GM19452 (cell line): ENCODE results near the gene AUP1.
A peak's percentile ranks its signal among the peaks of the same experiment; 100 is the strongest.
"Not testable (repeated sequence)": the region's sequence is repeated elsewhere in the genome, so short reads cannot be mapped to it uniquely, and the experiment has no call there.

ENCODE experiments used
- ATAC-seq: cut with Tn5 transposase; IDR thresholded peaks from one replicate; pipeline ENCODE4 v1.9.1; 2021; ENCODE audit not compliant: unreplicated experiment

AUP1 gene

GRCh38 chr2:74499267-74499939, 30.1 kb downstream of the AUP1 start, which contains the start of gene LBX2:
Gene LBX2 (minus strand): TSS chr2:74499603. CDS start chr2:74499537, 66 bp downstream.
- ATAC-seq = no peak

- no peak for ATAC-seq
Measured at GRCh38 chr2:74498500-74499266, 30.8 kb downstream of the AUP1 start.

GRCh38 chr2:74497777-74498499, 31.6 kb downstream of the AUP1 start:
- ATAC-seq = no peak

- ATAC-seq = no peak
Measured at GRCh38 chr2:74496997-74497776, 32.3 kb downstream of the AUP1 start.

GRCh38 chr2:74495440-74495839, 34.1 kb downstream of the AUP1 start:
- ATAC-seq = no peak

- ATAC-seq = no peak
Measured at GRCh38 chr2:74493546-74493945, 36.0 kb downstream of the AUP1 start.

- no peak for ATAC-seq
Measured at GRCh38 chr2:74491648-74492544, 37.6 kb downstream of the AUP1 start.

GRCh38 chr2:74489906-74490305, 39.6 kb downstream of the AUP1 start:
- ATAC-seq = no peak

GRCh38 chr2:74488643-74489481, 40.6 kb downstream of the AUP1 start:
- no peak for ATAC-seq

GRCh38 chr2:74486141-74486540, 43.4 kb downstream of the AUP1 start:
- ATAC-seq = no peak

GRCh38 chr2:74483675-74484164, 45.8 kb downstream of the AUP1 start:
- ATAC-seq = not testable (repeated sequence)

- peak; percentile 91 for ATAC-seq
Measured at GRCh38 chr2:74482801-74483674, 46.5 kb downstream of the AUP1 start, which contains the start of the genes CCDC142 and TTC31. Gene CCDC142 (minus strand): TSS chr2:74482998. CDS start chr2:74482837, 161 bp downstream. Gene TTC31 (plus strand): TSS chr2:74483081. CDS start chr2:74483096, 15 bp downstream.

GRCh38 chr2:74481961-74482800, 47.3 kb downstream of the AUP1 start:
- ATAC-seq = peak; percentile 41

GRCh38 chr2:74481431-74481830, 48.1 kb downstream of the AUP1 start:
- no peak for ATAC-seq
